Measurements from ENCODE around the gene TLR6. TPM values are rescaled to one million over a fixed set of nuclear protein-coding genes. Genes with fewer than 3 reads are reported as not detected.

Gene TLR6
- total RNA-seq, 1 donor from 2014 or later, result 4.3 TPM

DNA sequence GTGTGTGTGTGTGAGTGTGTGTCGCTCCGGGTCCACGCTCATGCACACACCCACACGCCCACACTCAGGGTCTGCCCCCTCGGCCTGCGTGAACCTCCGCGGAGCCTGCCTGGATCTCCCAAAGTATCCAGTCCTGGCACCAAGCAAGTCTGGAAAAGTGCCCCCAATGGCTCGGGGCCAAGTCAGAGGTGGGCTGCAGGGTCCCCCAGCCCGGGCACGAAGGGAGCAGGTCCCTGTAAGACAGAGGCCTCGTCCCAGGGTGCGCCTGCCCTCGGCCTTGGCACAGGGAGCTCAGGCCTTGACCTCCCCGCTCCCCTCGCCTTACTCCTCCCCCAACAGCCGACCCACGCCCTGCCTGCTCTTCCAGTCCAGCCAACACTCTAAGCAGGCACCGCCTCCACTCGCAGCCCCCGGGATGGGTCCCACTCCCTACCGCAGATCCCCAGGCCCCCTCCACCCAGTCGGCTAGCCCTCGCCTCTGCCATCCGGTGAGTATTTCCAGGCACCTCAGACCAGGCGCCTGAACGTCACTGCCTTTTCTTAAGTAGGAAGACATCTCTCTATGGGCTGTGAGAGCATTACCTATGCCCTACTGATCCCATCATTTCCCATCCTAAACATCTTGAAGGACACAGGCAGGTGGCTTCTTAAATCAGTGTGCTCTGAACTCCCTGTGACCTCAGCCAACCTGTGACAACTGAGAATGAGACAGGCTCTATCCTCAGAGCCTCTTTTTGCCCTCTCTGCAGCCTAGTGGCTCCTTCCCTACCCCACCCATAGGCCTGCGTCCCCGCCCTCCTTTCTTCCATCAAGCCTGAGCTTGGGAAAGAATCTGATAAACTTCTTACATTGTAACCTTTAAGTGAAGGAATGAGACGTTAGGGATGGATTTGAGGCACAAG is 11.7 kb upstream of the TLR6 start:
- DNase-seq (ENCODE audit: low spot score), result peak; percentile 30

DNA sequence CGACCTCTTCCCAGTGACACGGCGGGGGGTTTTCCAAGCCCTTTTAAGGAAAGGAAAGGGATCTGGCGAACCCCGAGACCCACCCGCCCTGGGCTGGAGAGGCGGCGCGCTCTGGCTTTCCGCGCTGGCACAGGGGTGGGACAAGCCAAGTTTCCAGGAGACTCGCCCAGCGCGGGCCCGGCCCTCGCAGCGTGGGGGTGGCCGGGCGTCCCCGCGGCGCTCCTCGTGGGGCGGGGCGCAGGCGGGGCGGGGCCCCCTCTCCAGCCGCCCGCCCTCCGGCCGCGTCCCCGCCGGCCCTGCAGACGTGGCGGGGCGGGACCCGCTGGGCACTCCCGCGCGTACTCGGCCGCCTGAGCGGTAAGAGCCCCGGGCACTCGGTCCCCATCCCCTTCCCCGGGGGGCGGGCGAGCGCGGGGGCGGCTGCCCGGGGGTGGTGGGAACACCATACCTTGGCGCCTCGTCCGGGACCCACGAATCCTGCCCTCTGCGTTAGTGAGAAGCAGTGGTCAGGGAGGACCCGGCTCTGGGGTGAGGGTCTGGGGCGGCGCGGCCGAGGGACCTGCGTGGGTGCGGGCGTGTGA is 11.0 kb upstream of the TLR6 start, which contains the start of gene FAM114A1:
Gene FAM114A1, plus strand, starts transcription at position 329 of the 581 bp plus-strand sequence. CDS start 10,273 bp downstream, outside the sequence.
- peak; percentile 74 for DNase-seq (ENCODE audit: low spot score)

- DNase-seq (ENCODE audit: low spot score), result no peak
Observed at GRCh38 chr4:38866973-38867477, 10.4 kb upstream of the TLR6 start.

GRCh38 chr4:38865445-38865844 is 8.8 kb upstream of the TLR6 start:
- peak; percentile 14 for DNase-seq (ENCODE audit: low spot score)

- DNase-seq (ENCODE audit: low spot score), result no peak
Observed at GRCh38 chr4:38861791-38862190, 5.2 kb upstream of the TLR6 start.

DNA sequence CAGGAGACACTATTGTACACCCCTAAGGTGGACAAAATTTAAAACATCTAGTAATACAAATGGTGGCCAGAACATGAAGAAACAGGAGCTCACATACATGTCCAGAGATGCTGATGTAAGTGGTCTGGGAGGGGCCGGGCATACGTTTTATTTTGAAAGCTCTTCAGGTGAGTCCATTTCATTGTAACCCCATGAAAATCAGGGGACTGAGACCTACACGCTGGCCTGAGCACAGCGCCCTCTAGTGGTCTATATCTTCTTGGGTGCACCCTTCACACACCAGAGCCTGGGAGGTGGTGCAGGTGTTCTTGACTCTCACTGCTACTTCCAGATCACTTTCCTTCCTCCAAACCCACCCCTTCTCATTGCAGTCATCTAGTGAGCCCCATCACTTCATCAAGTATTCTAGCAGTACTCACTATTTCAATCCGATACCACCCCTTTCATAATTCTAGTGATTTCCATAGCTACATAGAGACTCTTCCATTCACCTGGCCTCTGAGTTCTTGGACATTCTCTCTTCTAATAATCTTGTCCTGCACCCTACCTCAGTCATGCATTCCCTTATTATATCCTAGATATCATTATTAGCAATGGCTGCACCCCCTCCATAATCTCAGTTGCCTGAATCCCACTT is 4.3 kb upstream of the TLR6 start:
- no peak for DNase-seq (ENCODE audit: low spot score)

GRCh38 chr4:38859501-38859900 is 2.9 kb upstream of the TLR6 start:
- DNase-seq (ENCODE audit: low spot score), result no peak

DNA sequence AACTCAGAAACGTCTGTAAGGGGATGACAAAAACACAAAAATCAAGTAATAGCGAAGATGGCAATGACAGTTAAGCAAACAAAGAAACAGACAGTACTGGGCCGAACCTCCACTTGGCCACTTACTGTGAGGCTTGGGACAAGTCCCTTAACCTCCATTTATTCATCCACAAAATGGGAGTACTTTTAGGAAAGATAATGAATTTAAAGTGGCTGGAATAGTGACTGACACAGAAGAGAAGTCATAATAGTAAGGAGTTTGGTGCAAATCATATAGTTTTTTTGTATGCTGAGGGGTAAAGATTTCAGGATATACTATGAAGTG is 1.4 kb upstream of the TLR6 start:
- DNase-seq (ENCODE audit: low spot score), result no peak

- peak; percentile 42 for DNase-seq (ENCODE audit: low spot score)
Observed at GRCh38 chr4:38857354-38858096, 908 bp upstream of the TLR6 start.

DNA sequence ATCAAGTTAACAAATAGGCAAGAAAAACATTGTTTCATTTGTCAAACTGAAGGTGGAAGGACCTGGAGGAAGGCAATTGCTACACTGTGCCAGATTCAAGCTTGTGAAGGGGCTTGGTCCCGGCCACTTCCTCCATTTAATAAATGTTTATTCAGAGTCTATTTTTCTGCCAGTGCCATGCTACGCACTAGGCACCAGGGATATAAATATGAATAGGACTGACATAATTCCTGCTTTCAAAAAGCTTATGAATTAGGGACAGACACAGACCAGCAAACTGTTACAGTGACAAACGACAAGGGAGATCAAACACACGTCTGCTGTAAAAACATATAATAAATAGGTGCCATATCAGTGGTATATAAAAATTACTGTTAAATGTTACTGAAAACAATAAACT is 571 bp downstream of the TLR6 start:
- DNase-seq (ENCODE audit: low spot score), result no peak

- no peak for DNase-seq (ENCODE audit: low spot score)
Observed at GRCh38 chr4:38855466-38855865, 1.2 kb downstream of the TLR6 start.

GRCh38 chr4:38846015-38846414 is 10.6 kb downstream of the TLR6 start:
- no peak for DNase-seq (ENCODE audit: low spot score)

- no peak for DNase-seq (ENCODE audit: low spot score)
Observed at GRCh38 chr4:38842994-38843393, 13.6 kb downstream of the TLR6 start.

DNA sequence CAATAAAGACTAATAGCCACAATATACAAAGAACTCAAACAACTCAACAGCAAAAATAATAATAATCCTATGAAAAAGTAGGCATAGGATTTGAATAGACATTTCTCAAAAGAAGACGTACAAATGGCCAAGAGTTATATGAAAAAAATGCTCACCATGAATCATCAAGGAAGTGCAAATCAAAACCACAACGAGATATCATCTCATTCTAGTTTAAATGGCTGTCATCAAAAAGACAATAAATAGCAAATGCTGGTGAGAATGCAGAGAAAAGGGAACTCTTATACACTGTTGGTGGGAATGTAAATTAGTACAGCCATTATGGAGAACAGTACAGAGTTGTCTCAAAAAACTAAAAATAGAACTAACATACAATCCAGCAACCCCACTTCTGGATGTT is 18.8 kb downstream of the TLR6 start:
- no peak for DNase-seq (ENCODE audit: low spot score)

GRCh38 chr4:38837334-38837733 is 19.3 kb downstream of the TLR6 start:
- DNase-seq (ENCODE audit: low spot score), result no peak

DNA sequence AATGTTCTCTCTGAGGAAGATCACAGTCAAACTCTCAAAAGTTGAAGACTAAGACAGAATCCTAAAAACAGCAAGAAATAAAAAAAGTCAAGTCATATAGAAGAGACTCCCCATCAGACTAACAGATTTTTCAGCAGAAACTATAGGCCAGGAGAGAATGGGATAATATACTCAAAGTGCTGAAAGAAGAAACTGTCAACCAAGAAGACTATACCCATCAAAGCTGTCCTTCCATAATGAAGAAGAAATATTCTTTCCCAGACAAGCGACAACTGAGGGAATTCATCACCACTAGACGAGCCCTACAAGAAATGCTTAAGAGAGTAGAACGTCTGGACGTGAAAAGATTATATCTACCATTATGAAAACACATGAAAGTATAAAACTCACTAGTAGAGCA is 22.0 kb downstream of the TLR6 start:
- DNase-seq (ENCODE audit: low spot score), result no peak

- DNase-seq (ENCODE audit: low spot score), result no peak
Observed at GRCh38 chr4:38832624-38833528, 23.7 kb downstream of the TLR6 start.

DNA sequence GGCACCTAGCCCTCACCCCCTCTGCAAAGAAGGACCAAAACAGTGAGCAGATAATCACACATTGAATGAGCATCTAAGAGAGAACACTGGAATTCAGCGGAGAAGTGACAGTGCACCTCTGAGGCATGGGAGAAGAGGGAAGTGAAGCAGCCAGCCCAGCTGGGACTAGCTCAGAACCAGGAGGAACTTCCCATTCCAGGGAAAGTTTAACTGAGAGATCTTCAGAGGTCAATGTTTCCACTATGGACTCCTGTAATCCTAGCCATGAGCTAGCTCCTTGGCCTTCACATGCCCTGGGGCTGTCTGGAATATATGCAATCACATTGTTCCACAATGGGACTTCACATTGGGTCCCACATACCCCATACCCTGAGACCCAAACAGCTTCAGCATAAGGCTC is 24.4 kb downstream of the TLR6 start:
- DNase-seq (ENCODE audit: low spot score), result no peak

DNA sequence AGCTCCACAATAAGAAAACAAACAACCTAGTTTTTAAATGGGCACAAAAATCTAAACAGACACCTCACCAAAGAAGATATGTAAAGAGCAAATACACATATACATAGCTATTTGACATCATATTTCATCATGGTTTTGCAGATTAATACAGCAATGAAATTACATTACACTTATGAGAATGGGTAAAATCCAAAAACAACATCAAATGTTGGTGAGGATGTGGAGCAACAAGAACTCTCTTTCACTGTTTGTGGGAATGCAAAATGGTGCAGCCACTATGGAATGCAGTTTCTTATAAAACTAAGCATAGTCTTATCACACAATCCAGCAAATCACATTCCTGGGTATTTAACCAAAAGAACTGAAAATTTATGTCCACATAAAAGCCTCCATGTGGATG is 25.0 kb downstream of the TLR6 start:
- DNase-seq (ENCODE audit: low spot score), result no peak

DNA sequence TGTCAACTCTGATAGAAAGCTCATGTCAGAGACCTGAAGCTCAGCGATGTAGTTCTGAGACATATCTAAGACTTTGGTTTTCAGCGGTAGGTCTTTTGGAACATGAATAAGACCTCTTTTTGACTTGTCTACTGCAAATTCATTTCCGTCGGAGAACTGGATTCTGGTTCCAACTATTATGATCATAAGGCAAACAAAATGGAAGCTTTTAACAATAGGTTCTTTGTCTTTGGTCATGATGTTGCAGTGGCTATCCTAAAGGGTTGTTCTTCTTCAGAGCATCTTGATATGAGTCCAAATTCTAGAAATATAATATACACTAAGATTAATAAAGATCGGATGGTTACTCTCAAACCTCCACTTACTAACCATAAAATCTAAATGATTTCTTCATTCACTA is 27.4 kb downstream of the TLR6 start:
- no peak for DNase-seq (ENCODE audit: low spot score)

GRCh38 chr4:38823766-38824165 is 32.9 kb downstream of the TLR6 start:
- DNase-seq (ENCODE audit: low spot score), result no peak
